ENCODE data around the gene C10orf71. TPM values are rescaled to one million over a fixed set of nuclear protein-coding genes. Genes with fewer than 3 reads are reported as not detected.

Gene C10orf71
- total RNA-seq, 1 donor from 2014 or later, result not detected

DNA sequence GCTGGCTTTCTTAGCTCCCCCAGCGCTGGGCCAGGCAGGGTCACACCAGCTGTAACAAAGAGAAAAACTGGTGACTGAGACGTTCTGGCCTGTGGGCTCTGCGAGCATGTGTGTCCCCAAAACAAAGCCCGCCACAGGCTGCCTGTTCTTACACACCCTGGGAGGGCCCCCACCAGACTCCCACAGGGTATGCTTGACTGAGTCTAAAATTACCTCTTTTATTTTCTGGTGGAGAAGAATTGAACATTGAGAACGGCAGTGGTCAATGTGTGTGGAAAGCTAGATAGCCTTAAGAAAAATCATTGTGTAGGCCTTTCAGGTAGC, 808 bp downstream of the C10orf71 start:
- no peaks in the 10 kb centered on the region for H3K79me2 ChIP-seq (ENCODE audit: insufficient read depth, low read length)
- DNase-seq (ENCODE audit: low read depth) (no peak), FAIRE-seq (no peak)
- no peak overlapping the region for H2AFZ ChIP-seq (ENCODE audit: low read depth, low read length)
- Mint-ChIP-seq H3K4me3 (ENCODE audit: unreplicated experiment) (no peak overlapping the region), H3K9me3 (ENCODE audit: unreplicated experiment) (no peaks in the 10 kb centered on the region), H3K27me3 (ENCODE audit: low read depth, unreplicated experiment) (peaks cover 31% of the 10 kb centered on the region), H3K27ac (ENCODE audit: unreplicated experiment) (no peak overlapping the region), H3K4me1 (ENCODE audit: low read depth, unreplicated experiment) (peaks cover 3% of the 10 kb centered on the region), H3K36me3 (ENCODE audit: low read depth, unreplicated experiment) (peaks cover 2% of the 10 kb centered on the region)
- H3K4me3 ChIP-seq (ENCODE audit: insufficient read depth, low read depth, low read length), result no peak overlapping the region
- H3K4me2 ChIP-seq (ENCODE audit: low read length), result no peak overlapping the region
- no peak overlapping the region for H3K27ac ChIP-seq (ENCODE audit: low read depth, low read length)
- H3K36me3 ChIP-seq (ENCODE audit: insufficient read depth, low read length), result no peaks in the 10 kb centered on the region
- H3K27me3 ChIP-seq (ENCODE audit: insufficient read depth, low read length), result peaks cover 9% of the 10 kb centered on the region
- TF ChIP-seq EZH2 (IDR thresholded peaks at IDR 0.05; ENCODE audit: insufficient read depth, low read length) (no peak), CTCF (IDR thresholded peaks at IDR 0.05; ENCODE audit: insufficient read depth, low read depth, low read length) (no peak)
- H3K4me1 ChIP-seq (ENCODE audit: insufficient read depth, low read length), result no peaks in the 10 kb centered on the region
- no peaks in the 10 kb centered on the region for H4K20me1 ChIP-seq (ENCODE audit: insufficient read depth, low read length)
- H3K9ac ChIP-seq (ENCODE audit: low read length), result no peak overlapping the region
- peaks cover 3% of the 10 kb centered on the region for H3K9me3 ChIP-seq (ENCODE audit: insufficient read depth, low read depth, low read length)

DNA sequence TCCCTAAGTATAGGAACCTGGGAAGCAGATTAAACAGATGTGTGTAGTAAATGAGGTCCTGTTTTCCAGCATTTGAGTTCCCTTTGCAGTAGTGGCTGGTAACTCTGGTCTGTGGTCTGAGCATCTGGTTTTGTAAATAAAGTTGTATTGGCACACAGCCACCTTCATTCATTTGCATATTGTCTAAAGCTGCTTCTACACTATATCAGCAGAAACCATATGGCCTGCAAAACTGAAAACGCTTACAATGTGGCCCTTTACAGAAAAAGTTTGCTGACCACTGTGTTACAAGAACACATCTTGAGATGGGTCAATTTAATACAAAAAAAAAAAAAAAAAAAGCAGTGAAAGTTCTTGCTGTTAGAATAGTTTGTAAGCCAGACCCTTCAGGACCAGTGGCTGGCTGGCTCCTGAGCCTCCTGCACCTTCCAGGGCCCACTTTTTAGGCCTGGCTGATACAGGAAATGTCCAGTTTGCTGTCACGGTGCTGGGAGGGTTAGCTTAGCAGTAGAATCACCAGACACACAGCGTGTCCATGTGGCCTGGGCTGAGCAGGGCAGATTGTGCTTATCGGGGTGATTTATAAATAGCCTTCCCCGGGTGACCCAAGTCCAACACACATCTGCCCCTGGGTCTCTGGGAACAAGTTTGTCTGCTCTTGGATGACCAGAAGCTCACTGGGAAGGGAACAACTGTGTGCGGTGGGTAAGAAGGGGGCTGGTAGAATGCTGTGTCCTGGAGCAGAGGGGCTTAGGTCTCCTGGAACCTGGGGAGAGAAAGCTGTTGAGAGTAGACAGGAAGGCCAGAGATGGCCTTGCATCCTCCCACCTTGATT, 1.4 kb downstream of the C10orf71 start:
- H3K27me3 ChIP-seq (ENCODE audit: insufficient read depth, low read length), result peaks cover 7% of the 10 kb centered on the region
- H3K36me3 Mint-ChIP-seq (ENCODE audit: low read depth, unreplicated experiment), result peaks cover 2% of the 10 kb centered on the region
- no peak for FAIRE-seq

More for the DNA sequence above, 1.4 kb downstream of the C10orf71 start:
- Histone ChIP-seq H3K4me2 (ENCODE audit: low read length) (no peak overlapping the region), H3K79me2 (ENCODE audit: insufficient read depth, low read length) (no peaks in the 10 kb centered on the region), H4K20me1 (ENCODE audit: insufficient read depth, low read length) (no peaks in the 10 kb centered on the region), H3K27ac (ENCODE audit: low read depth, low read length) (no peak overlapping the region), H3K4me1 (ENCODE audit: insufficient read depth, low read length) (no peaks in the 10 kb centered on the region), H3K36me3 (ENCODE audit: insufficient read depth, low read length) (no peaks in the 10 kb centered on the region), H3K4me3 (ENCODE audit: insufficient read depth, low read depth, low read length) (no peak overlapping the region), H2AFZ (ENCODE audit: low read depth, low read length) (no peak overlapping the region), H3K9me3 (ENCODE audit: insufficient read depth, low read depth, low read length) (peaks cover 3% of the 10 kb centered on the region), H3K9ac (ENCODE audit: low read length) (no peak overlapping the region)
- no peak for DNase-seq (ENCODE audit: low read depth)
- Mint-ChIP-seq H3K9me3 (ENCODE audit: unreplicated experiment) (no peaks in the 10 kb centered on the region), H3K27me3 (ENCODE audit: low read depth, unreplicated experiment) (peaks cover 35% of the 10 kb centered on the region), H3K27ac (ENCODE audit: unreplicated experiment) (no peak overlapping the region), H3K4me1 (ENCODE audit: low read depth, unreplicated experiment) (peaks cover 3% of the 10 kb centered on the region), H3K4me3 (ENCODE audit: unreplicated experiment) (no peak overlapping the region)
- TF ChIP-seq CTCF (IDR thresholded peaks at IDR 0.05; ENCODE audit: insufficient read depth, low read depth, low read length) (no peak), EZH2 (IDR thresholded peaks at IDR 0.05; ENCODE audit: insufficient read depth, low read length) (no peak)

Measured in astrocyte (in vitro differentiated cells and primary cell).